PFSK-1 (cell line): ENCODE measurements around the gene PTH1R.

Source experiments
- POLR2AphosphoS5 ChIP-seq: IDR thresholded peaks from 2 replicates; pipeline ENCODE4 v1.6.1; 2012; ENCODE audit warnings: low read depth, mild to moderate bottlenecking, control low read depth, low read length, moderate library complexity
- SIN3A ChIP-seq: IDR thresholded peaks from 2 replicates; pipeline ENCODE4 v1.6.1; 2012; ENCODE audit warnings: mild to moderate bottlenecking, low read length, moderate library complexity, borderline replicate concordance; ENCODE audit not compliant: insufficient read depth
- TF ChIP-seq, protein P1 (sequence below), 2 experiments: IDR thresholded peaks; 2 replicates each; pipeline versions ENCODE4 v1.6.1 to v1.8.0; 2011 to 2012; ENCODE audit warnings: low read depth in 2 of 2, low read length in 2 of 2, control low read depth in 1 of 2, inconsistent platforms in 1 of 2, mild to moderate bottlenecking in 1 of 2, moderate library complexity in 1 of 2; ENCODE audit not compliant: insufficient read depth in 1 of 2

GRCh38 chr3:46849045-46849631 lies 28.4 kb upstream of the PTH1R start:
- TF ChIP-seq, protein P1, sequence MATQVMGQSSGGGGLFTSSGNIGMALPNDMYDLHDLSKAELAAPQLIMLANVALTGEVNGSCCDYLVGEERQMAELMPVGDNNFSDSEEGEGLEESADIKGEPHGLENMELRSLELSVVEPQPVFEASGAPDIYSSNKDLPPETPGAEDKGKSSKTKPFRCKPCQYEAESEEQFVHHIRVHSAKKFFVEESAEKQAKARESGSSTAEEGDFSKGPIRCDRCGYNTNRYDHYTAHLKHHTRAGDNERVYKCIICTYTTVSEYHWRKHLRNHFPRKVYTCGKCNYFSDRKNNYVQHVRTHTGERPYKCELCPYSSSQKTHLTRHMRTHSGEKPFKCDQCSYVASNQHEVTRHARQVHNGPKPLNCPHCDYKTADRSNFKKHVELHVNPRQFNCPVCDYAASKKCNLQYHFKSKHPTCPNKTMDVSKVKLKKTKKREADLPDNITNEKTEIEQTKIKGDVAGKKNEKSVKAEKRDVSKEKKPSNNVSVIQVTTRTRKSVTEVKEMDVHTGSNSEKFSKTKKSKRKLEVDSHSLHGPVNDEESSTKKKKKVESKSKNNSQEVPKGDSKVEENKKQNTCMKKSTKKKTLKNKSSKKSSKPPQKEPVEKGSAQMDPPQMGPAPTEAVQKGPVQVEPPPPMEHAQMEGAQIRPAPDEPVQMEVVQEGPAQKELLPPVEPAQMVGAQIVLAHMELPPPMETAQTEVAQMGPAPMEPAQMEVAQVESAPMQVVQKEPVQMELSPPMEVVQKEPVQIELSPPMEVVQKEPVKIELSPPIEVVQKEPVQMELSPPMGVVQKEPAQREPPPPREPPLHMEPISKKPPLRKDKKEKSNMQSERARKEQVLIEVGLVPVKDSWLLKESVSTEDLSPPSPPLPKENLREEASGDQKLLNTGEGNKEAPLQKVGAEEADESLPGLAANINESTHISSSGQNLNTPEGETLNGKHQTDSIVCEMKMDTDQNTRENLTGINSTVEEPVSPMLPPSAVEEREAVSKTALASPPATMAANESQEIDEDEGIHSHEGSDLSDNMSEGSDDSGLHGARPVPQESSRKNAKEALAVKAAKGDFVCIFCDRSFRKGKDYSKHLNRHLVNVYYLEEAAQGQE (IDR thresholded peaks at IDR 0.05; ENCODE audit: insufficient read depth in 1 of 2, low read depth in 2 of 2, low read length in 2 of 2) = no peak
- TF ChIP-seq SIN3A = no peak
- no peak for TF ChIP-seq POLR2AphosphoS5
